Breast epithelium (tissue), 3 donors: Measurements from ENCODE around the gene SRGN.

Experiments used
- POLR2A ChIP-seq: fragments of 450-650 bp; IDR thresholded peaks from one replicate; pipeline ENCODE4 v1.6.1; 2016; ENCODE audit warnings: antibody characterized with exemption, mild to moderate bottlenecking, moderate library complexity
- POLR2AphosphoS5 ChIP-seq, 3 donors: sonication (generic); formaldehyde crosslinking; IDR thresholded peaks; one replicate each; pipeline ENCODE4 v1.6.1; 2017; ENCODE audit warnings: antibody characterized with exemption in 3 of 3
- TF ChIP-seq, protein P1 (sequence below), 3 donors: fragments of 450-650 bp; IDR thresholded peaks; one replicate each; pipeline ENCODE4 v1.5.1; 2016 to 2017; ENCODE audit warnings: antibody characterized with exemption in 3 of 3, mild to moderate bottlenecking in 3 of 3, moderate library complexity in 3 of 3

DNA sequence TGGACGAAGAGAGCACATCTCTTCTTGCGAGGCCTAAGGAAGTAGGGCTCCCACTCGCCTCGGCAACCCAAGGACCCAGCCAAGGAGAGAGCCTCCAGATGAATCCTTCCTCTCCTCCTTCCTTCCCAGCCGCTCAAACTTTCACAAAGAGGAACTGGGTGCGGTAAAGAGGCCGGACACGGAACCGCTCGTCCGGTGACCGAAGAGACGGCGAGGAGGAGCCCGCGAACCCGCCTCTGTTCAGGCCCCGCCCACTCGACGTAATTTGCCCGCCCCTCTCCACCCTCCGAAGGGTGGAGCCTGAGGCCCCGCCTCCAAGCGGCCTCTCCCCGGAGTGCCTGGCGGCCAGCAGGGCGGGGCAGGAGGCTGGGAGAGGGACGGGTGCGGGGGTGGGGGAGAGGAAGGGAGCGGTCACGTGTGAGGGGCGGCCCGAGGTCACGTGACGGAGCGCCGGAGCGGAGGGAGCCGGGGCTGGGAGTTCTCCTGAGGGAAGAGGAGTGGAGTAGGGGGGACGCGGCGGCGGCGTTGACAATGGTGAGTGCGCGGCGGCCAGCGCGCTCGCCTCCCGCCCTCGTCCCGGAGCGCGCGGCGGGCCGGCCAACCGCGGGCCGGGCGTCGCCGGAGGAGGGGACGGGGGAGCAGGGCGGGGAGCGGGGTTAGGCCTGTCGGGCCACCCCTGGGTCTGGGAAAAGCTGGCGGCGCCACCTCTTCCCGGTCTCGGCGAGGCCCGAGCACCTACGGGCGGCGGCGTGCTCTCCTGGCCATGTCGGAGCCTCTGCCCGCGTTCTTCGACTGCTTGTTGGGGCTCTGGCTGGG is 36.1 kb downstream of the SRGN start, which contains the start of gene VPS26A:
- TF ChIP-seq, protein P1, sequence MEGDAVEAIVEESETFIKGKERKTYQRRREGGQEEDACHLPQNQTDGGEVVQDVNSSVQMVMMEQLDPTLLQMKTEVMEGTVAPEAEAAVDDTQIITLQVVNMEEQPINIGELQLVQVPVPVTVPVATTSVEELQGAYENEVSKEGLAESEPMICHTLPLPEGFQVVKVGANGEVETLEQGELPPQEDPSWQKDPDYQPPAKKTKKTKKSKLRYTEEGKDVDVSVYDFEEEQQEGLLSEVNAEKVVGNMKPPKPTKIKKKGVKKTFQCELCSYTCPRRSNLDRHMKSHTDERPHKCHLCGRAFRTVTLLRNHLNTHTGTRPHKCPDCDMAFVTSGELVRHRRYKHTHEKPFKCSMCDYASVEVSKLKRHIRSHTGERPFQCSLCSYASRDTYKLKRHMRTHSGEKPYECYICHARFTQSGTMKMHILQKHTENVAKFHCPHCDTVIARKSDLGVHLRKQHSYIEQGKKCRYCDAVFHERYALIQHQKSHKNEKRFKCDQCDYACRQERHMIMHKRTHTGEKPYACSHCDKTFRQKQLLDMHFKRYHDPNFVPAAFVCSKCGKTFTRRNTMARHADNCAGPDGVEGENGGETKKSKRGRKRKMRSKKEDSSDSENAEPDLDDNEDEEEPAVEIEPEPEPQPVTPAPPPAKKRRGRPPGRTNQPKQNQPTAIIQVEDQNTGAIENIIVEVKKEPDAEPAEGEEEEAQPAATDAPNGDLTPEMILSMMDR (IDR thresholded peaks at IDR 0.05), result peak in 1 of 3 donors; percentile 27
- TF ChIP-seq POLR2A (peak; percentile 95), POLR2AphosphoS5 (IDR thresholded peaks at IDR 0.05) (peak; percentile 85 to 99 (median 97))
